NCI-H1048 (cell line): Measurements from ENCODE around the gene GPR135.
A peak's percentile ranks its signal among the peaks of the same experiment; 100 is the strongest.

Source experiments
- DNase-seq: peaks from one replicate; lab custom pipeline; 2025; lab: John Stamatoyannopoulos, UW

The GPR135 gene, protein sequence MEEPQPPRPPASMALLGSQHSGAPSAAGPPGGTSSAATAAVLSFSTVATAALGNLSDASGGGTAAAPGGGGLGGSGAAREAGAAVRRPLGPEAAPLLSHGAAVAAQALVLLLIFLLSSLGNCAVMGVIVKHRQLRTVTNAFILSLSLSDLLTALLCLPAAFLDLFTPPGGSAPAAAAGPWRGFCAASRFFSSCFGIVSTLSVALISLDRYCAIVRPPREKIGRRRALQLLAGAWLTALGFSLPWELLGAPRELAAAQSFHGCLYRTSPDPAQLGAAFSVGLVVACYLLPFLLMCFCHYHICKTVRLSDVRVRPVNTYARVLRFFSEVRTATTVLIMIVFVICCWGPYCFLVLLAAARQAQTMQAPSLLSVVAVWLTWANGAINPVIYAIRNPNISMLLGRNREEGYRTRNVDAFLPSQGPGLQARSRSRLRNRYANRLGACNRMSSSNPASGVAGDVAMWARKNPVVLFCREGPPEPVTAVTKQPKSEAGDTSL

DNA sequence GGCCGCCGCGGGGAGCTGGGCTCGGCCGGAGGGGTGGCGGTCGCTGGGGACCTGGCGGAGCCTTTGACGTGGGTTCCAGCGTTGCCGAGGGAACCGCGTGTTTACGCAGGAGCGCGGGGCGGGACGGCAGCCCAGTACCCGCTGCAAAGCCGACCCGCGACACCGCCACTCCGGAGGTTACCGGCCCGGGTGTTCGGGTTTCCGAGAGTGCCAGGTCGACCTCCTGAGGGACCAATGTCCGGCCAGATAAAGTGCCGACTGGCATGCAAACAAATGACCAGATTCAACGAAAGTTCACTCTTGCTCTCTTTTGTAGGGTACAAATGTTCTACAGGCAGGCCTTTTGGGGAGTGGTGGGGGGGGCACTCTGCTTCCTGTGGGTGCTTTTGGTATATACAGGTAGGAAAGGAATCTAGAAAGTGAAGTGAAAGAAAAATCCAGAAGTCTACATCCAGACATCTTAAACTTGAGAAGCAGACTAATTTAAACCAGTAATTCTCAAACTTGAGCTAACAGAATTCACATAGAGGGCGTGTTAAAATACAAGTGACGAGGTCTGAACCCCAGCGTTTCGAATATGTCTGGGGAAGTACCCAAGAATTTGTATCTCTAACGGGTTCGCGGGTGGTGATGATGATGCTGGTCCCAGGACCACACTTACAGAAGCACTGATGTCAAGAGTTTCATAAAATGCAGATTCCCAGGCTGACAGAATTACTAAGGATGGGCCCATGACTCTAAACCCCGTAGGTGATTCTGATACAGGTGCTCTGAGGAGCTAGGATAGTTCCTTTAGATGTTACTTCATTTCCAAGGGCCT lies at the start of gene GPR135:
Gene GPR135 (minus strand): TSS at position 65 of the 820 bp plus-strand sequence. CDS start 154 bp downstream, outside the sequence.
- no peak for DNase-seq

DNA sequence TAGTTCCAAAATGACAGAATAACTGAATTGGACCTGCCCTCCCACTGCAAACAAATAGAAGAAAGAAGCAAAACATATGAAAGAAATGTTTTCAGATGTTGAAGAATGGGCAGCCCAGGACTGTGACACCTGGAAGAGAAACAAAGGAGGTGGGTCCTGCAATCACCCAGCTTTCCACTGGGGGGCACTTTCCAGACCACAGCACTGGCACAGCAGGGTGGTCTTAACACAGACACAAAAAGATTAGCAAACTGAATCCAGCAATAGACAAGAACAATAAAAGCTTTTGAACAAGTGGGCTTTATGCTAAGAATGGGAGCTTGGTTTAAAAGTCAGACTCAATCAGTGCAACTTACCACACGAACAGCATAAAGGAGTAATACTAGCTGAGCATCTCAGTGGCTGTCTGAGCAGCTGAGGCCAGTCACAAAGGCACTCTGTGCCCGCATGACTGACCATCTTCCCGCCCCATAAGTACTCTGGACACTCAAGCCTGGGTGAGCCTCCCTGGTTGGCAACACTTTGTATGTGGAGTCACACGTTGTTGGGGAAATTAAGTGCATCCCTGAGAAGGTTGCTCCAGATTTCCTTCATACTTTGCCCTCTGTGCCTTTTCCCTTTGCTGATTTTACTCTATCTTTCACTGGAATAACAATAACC lies 46.9 kb upstream of the GPR135 start:
- no peak for DNase-seq

DNA sequence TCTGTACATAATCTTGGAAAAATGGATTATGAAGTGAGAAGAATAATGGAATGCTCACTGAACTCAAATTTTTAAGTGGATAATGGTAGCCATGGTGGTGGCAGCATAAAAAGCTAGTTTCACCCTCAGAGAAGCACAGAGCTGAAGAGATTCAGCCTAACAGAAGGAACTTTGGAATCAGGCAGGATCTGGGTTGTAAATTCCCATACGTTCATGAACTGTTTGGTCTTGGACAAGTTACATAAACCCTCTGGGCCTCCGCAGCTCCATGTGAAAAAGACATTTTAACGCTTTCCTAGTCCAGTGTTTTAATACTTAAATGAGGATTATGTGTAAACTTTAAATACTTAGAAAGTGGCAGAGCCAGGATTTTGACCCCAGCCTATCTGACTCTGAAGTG lies 45.8 kb upstream of the GPR135 start:
- DNase-seq = no peak

DNA sequence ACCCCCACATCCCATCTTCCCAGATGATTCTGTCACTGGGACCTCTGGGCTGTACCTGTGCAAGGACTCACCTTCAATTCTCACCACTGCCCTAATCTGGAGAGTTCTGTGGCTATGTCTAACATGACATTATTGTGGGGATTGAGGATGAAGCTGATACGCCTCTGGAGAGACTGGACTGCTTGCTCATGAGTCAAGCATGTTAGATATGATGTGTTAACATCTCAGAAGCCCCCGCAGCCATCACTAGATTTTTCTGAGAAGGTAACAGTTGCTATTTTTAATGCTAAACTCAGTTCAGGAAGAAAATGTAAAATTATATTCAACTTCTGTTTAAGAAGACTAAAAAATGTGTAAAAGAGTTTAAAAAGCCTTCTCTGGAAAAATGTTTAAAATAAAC lies 44.8 kb upstream of the GPR135 start:
- DNase-seq = no peak

DNA sequence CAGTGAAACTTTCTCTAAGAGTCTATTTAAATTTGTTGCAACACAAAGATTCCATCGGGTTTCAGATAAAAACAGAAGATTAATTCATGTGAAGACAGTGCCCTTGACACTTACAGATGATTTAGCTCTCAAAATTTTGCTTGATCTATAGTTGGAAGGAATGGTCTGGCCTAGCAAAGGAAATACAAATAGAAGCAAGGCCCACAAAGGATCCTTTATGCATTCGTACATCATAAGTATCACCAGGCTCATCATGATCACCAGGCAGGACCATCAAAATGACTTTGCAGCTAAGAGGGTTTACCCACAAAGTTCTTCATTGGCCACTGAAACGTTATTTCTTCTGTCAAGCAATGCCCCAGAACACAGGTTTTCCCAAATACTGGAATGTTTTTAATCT lies 43.9 kb upstream of the GPR135 start:
- no peak for DNase-seq

DNA sequence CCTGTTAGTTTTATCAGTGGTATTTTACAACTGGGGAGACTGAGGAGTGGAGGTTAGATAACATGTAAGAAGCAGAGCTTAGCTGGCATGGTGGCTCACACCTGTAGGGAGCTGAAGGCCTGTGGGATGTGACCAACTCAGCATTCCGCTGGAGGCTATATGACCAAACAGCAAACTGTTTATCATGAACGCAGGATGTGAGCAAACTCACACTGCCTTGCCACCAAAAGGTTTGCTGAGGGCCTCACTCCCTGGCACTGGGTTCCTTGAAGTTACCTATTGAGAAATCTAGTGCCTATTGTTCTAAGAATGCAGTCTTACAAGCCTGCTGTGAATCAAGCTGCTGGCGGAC lies 42.5 kb upstream of the GPR135 start:
- DNase-seq = no peak

DNA sequence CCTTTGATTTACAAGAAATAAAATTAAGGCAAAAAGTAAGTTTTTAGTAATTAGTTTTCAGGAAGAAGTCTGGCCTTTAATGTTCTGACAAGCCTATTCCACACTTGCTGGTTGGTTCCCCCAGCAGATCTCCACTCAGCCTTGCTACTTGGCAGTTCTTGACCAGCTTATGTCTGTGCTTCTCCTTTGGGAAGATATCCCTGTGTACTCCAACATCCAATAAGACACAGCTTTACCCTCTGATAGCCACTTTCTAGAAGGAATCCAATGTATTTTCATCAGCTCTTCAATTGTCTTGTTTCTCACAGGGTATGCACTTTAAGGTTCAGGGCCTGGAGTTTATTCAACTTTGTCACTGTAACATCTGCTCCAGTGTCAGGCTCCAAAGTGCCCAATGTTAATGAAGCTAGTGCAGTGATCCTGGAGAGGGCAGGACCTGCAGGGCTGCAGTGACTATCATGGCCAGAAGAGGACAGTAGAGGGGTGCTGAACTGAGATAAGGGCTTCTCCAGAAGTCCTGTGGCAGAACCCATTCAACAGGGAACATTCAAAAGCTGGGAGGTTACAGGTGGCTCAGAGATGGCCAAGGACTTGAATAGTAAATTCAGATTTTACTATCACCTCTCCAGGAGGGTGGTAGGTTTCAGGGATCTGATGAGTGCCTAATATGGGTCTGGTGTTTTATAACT lies 42.0 kb upstream of the GPR135 start:
- peak; percentile 22 for DNase-seq

DNA sequence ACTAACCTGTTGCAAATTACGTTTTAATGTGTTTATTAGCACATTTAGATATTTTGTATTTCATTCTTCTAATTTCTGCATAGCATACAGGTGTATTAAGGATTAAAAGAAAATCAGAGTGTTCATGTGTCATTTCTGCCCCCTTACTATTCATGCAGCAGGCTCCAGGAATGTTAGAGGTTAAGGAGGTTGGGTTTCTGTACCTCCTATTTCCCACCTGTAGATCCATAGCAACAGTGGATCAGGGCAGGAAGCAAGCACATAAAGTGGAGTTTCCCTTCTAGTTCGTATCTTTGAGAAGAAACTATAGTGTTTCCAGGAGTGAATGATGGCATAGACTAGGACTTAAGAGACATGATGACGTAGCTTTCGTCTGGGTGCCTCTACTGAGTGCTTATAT lies 38.1 kb upstream of the GPR135 start:
- DNase-seq = no peak

DNA sequence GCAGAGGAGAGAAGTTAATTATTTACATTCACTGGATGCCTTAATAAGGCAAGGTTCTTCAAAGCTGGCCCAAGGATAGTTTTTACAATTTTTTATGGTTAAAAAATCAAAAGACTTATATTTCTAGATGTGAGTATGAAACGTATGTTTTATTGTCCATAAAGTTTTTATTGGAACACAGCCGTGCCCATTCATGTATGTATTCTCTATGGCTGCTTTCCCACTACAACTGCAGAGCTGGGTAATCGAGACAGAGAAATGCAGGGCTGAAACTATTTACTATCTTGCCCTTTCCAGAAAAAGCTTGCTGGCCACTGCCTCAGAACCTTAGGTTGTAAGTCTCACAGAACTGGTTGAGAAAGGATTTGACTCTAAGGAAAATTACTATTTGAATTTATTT lies 35.6 kb upstream of the GPR135 start:
- DNase-seq = no peak

DNA sequence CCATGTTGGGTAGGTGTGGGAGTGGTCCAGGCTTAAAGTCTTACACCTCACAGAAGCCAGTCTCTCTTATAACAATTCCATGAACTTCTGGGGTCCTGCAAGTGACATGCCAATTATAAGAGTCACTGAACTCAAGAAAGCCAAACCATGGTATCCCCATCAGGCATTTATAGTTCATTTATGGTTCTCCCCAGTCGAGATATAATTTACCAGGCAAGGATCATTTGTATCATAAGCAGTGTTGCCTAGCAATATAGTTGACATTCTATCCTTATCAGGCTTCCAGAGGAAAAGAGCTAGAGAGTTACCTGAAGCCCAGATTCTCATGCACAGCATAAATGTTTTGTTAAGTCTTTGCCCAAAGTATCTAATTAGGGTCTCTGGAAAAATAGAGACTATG lies 27.2 kb upstream of the GPR135 start:
- no peak for DNase-seq

DNA sequence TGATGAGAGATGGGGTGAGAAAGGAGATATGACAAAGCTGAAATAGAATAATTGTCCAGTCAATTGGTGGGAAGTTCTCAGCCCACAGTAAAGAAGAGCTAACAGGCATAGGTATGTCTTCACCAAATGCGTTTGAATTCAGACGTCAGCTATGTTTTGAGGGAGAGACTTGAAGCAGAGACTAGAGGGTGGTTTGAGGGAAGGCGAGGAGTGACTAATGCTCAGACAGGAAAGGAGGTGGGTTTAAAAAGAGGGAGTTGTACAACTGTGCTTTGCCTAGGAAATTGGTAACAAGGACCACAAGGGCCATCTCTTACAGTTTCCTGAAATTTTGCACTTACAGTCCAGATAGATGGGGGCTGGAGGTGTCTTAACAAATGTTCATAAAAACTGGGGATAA lies 25.6 kb upstream of the GPR135 start:
- no peak for DNase-seq

DNA sequence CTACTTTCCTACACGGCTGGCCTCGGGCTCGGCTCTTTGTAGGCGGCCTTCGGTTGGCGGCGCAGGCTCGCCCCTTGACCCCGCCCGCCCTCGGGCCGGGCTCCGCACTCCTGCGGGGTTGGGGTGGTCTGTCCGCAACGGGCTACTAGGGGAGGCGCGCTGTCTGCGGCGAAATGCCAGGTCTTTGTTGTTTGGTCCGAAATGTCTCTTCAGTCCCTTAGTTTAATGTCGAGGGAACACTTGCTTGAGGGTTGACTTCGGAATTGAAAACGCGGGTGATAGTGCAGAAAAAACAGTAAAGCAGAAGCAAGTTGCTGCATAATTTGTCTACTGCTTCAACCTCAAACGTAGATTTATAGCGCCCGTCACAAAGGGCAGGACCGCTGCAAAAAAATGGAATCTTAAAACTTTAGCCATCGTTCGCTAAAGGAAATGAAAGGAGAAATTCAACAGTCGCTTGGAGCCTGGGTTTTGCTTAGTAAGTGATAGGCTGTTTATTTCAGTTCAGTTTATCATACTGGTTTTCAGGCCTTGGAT lies 19.5 kb upstream of the GPR135 start:
- no peak for DNase-seq

DNA sequence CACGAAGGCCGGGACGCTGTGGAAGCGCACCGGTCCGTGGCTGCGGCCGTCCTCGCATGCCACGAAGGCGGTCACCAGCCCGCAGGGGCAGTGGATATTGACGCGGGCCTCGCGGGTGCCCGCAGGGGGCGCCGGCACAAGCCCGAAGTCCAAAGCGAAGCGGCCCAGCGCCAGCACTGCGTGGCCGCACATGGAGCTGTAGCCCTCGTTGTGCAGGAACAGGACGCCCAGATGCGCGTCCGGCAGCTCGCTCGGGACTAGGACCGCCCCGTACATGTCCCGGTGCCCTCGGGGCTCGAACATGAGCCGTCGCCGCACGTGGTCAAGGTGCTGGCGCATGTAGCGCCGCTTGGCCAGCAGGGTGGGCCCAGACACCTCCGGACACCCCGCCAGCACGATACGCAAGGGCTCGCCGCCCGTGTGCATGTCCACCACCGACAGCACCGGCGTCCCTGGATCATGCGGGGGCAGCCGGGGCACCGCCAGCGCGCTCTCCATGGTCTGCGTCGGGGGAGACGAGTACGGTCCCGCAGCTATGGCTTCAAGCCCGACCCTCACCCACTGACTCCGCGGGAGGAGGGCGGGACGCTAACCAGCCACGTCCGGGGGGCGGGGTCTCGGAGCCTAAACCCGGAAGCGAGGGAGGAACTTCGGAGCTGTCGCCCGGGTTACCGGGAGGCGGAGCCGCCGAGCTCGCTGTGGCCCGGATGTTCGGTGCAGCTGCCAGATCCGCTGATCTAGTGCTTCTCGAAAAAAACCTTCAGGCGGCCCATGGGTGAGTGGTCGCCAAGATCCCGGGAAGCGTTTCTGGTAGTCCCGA lies 18.8 kb upstream of the GPR135 start, which contains the start of the genes JKAMP and L3HYPDH:
Gene JKAMP (plus strand): TSS at position 699 of the 820 bp plus-strand sequence. CDS start 73 bp downstream, at position 772.
Gene L3HYPDH (minus strand): TSS at position 590 of the 820 bp plus-strand sequence. CDS start 92 bp downstream, at position 498.
- DNase-seq = peak; percentile 93

DNA sequence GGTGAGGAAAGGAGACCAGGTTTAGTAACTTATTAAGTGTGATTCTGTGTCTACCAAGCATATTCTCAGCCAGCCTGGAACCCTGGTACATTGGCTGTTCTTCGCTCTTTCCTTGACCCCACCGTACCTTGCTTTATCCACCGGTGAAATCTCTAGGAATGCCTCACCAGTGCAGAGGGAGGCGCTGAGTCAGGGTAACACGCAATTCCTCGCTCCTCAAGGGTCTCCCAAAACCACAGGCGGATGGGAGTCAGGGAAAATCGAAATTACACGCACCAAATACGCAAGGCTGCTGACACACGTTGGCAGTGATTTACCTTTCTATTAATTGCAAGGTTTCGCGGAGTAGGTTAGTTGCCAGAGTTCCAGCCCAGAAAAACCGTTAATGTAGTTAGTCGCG lies 18.2 kb upstream of the GPR135 start:
- DNase-seq = no peak

DNA sequence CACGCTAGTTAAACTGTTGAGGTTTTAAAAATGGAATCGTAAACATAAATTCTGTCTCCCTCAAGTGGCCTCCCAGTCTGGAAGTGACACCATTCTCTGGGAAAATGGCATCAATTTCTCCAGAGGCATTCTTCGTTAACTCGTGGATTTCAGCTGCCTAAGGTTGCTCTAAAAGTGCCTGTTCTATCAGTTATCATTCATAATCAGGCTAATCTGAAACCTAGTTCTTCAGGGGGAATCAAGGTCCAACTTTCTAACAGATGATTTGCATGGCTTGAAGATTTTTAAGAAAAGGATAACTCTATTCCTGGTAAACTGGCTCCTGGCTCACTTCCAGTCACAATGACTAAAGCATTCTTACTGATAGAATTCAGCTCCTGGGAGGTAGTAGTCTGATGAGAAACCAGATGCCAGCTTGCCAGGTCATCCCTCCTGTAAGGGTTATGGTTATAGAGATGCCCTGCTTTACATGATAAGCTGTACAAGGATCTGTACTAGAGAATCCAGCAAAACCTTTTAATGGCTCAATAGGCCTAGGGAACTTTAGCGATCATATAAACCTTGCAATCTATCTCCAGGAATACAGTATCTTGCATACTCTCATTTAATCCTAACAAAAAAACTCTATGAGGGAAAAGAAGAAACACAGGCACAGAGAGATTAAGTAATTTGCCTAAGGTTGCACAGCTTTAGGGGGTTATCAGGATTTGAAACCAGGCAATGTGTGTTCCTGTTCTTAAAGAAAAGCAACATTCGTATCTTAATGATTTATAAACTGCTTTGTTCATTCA lies 17.6 kb upstream of the GPR135 start:
- peak; percentile 13 for DNase-seq

DNA sequence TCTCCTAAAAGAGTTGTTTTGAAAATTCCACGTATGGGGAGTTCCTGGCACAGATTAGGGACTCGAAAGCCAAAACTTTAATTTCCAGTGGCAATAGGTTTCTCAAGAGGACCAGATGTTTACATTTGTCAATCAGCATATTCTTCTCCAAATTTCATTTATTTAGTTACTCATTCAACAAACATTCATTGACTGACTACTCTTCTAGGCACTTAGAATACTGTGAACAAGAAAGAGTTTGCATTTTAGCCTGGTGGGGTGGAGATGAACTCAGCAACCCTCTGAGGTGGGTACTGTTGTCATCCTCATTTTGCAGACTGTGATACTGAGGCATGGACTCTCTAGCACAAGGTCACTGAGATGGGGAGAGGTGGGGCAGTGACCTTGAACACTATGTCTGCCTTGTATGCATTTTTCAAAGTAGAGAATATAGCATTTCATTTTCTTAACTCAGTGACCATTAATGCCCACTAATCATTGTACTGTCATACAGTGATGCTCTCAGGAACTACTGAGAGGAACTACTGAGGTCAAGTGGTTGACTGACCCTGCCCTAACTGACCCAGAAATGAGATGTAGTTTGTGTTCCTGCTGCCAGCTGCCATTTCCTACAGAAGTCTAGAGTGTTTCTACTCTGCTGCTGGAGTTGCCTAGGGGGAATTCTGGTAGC lies 16.8 kb upstream of the GPR135 start:
- no peak for DNase-seq

DNA sequence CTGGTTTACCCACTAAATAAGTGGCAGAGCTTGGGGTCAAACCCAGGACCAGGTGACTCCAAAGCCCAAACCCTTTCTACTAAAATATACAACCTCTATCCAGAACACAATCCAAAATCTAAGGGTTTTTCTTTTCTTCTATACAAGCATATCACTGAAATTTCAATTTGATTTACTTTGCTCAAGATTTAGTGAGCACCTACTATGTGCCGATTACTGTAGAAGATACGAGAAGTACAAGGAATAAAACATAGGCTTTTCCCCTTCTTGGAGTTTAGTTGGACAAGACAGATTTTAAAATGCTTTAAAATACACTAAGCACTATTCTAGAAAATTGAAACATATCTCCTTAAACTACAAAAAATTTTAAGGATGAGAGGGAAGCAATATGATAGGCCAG lies 16.2 kb upstream of the GPR135 start:
- DNase-seq = no peak

DNA sequence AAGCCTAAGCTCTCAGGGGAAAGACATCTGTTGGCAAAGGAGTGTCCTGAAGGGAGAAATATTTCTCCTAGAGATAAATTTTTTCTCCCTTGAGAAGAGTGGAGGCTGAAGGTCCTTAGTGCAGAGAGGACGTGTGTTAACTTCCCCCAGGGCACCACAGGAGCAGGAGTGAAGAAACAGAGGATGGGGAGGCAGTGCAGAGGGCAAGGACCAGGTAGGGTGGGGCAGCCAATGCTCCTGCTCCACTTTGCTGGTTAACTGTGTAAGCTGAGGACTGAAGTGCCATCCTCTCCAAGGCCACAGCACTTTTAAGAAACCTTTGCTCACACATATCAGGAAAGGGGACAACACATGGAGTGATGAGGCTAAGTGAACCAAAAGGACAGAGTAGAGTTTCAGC lies 15.0 kb upstream of the GPR135 start:
- no peak for DNase-seq

DNA sequence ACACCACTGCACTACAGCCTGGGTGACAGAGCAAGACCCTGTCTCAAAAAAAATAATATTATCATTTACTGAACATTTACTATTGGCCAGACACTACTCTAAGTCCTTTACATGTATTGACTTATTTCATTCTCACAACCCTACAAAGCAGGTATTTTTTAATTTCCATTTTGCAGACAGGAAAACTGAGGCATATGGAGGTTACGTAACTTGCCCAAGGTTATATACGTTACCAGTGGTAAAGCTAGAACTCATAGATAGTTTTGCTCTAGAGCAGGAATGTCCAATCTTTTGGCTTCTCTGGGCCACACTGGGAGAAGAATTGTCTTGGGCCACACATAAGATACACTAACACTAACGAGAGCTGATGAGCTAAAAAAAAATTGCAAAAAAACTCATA lies 13.4 kb upstream of the GPR135 start:
- no peak for DNase-seq
